Measurements from ENCODE around the gene PPP4R4.

PPP4R4 gene

GRCh38 chr14:94305620-94306019 is 131.5 kb downstream of the PPP4R4 start:
- no peak overlapping the region for H3K27ac Mint-ChIP-seq

GRCh38 chr14:94306047-94306978 is 132.2 kb downstream of the PPP4R4 start:
- Mint-ChIP-seq H3K4me1 (no peaks in the 10 kb centered on the region), H3K9me3 (peaks cover 7% of the 10 kb centered on the region), H3K27me3 (peaks cover 6% of the 10 kb centered on the region), H3K27ac (no peak overlapping the region), H3K4me3 (no peak overlapping the region), H3K36me3 (peaks cover 3% of the 10 kb centered on the region)
- ATAC-seq (ENCODE audit: low read depth) (no peak), DNase-seq (ENCODE audit: low spot score in 2 of 2) (no peak)

More at GRCh38 chr14:94305620-94306019, 131.5 kb downstream of the PPP4R4 start:
- Mint-ChIP-seq H3K27me3 (peaks cover 6% of the 10 kb centered on the region), H3K4me1 (no peaks in the 10 kb centered on the region), H3K9me3 (peaks cover 7% of the 10 kb centered on the region), H3K36me3 (peaks cover 3% of the 10 kb centered on the region), H3K4me3 (no peak overlapping the region)
- DNase-seq (ENCODE audit: low spot score in 2 of 2) = no peak
- ATAC-seq (ENCODE audit: low read depth) = no peak

- Mint-ChIP-seq H3K4me3 (no peak overlapping the region), H3K27me3 (peaks cover 6% of the 10 kb centered on the region), H3K27ac (no peak overlapping the region), H3K4me1 (no peaks in the 10 kb centered on the region), H3K36me3 (peaks cover 3% of the 10 kb centered on the region), H3K9me3 (peaks cover 7% of the 10 kb centered on the region)
- ATAC-seq (ENCODE audit: low read depth) (no peak), DNase-seq (ENCODE audit: low spot score in 2 of 2) (no peak)
Observed at GRCh38 chr14:94307410-94307992, 133.4 kb downstream of the PPP4R4 start.

GRCh38 chr14:94309721-94310120 is 135.6 kb downstream of the PPP4R4 start:
- H3K9me3 Mint-ChIP-seq = peaks cover 7% of the 10 kb centered on the region
- H3K36me3 Mint-ChIP-seq = peaks cover 3% of the 10 kb centered on the region
- no peak overlapping the region for H3K27ac Mint-ChIP-seq
- no peak overlapping the region for H3K4me3 Mint-ChIP-seq
- no peak for ATAC-seq (ENCODE audit: low read depth)
- DNase-seq (ENCODE audit: low spot score in 2 of 2) = no peak
- H3K4me1 Mint-ChIP-seq = no peaks in the 10 kb centered on the region
- H3K27me3 Mint-ChIP-seq = peaks cover 7% of the 10 kb centered on the region

GRCh38 chr14:94310248-94310647 is 136.1 kb downstream of the PPP4R4 start:
- Mint-ChIP-seq H3K9me3 (peaks cover 9% of the 10 kb centered on the region), H3K4me1 (no peaks in the 10 kb centered on the region), H3K27ac (no peak overlapping the region), H3K4me3 (no peak overlapping the region), H3K27me3 (peaks cover 7% of the 10 kb centered on the region), H3K36me3 (peaks cover 3% of the 10 kb centered on the region)
- no peak for ATAC-seq (ENCODE audit: low read depth)
- DNase-seq (ENCODE audit: low spot score in 2 of 2) = no peak

GRCh38 chr14:94312481-94313246 is 138.5 kb downstream of the PPP4R4 start:
- ATAC-seq (ENCODE audit: low read depth) (no peak), DNase-seq (ENCODE audit: low spot score in 2 of 2) (no peak)
- no peak overlapping the region for H3K4me3 Mint-ChIP-seq
- H3K36me3 Mint-ChIP-seq = peaks cover 3% of the 10 kb centered on the region
- H3K27ac Mint-ChIP-seq = no peak overlapping the region
- H3K9me3 Mint-ChIP-seq = peaks cover 9% of the 10 kb centered on the region
- H3K4me1 Mint-ChIP-seq = no peaks in the 10 kb centered on the region
- H3K27me3 Mint-ChIP-seq = peaks cover 7% of the 10 kb centered on the region

- H3K4me3 Mint-ChIP-seq = no peak overlapping the region
- no peak overlapping the region for H3K27ac Mint-ChIP-seq
- peaks cover 6% of the 10 kb centered on the region for H3K9me3 Mint-ChIP-seq
- DNase-seq (ENCODE audit: low spot score in 2 of 2) = no peak
- no peaks in the 10 kb centered on the region for H3K36me3 Mint-ChIP-seq
- ATAC-seq (ENCODE audit: low read depth) = no peak
- peaks cover 1% of the 10 kb centered on the region for H3K27me3 Mint-ChIP-seq
- no peaks in the 10 kb centered on the region for H3K4me1 Mint-ChIP-seq
Observed at GRCh38 chr14:94313991-94314655, 140.0 kb downstream of the PPP4R4 start.

GRCh38 chr14:94314890-94315289 is 140.8 kb downstream of the PPP4R4 start:
- DNase-seq (ENCODE audit: low spot score in 2 of 2) = no peak
- Mint-ChIP-seq H3K4me3 (no peak overlapping the region), H3K36me3 (no peaks in the 10 kb centered on the region), H3K9me3 (peaks cover 6% of the 10 kb centered on the region), H3K27me3 (peaks cover 1% of the 10 kb centered on the region), H3K4me1 (no peaks in the 10 kb centered on the region), H3K27ac (no peak overlapping the region)
- no peak for ATAC-seq (ENCODE audit: low read depth)

GRCh38 chr14:94316692-94317091 is 142.6 kb downstream of the PPP4R4 start:
- Mint-ChIP-seq H3K27me3 (peaks cover 1% of the 10 kb centered on the region), H3K4me1 (no peaks in the 10 kb centered on the region), H3K9me3 (peaks cover 6% of the 10 kb centered on the region), H3K36me3 (no peaks in the 10 kb centered on the region), H3K27ac (no peak overlapping the region), H3K4me3 (no peak overlapping the region)
- ATAC-seq (ENCODE audit: low read depth) = no peak
- DNase-seq (ENCODE audit: low spot score in 2 of 2) = no peak

- ATAC-seq (ENCODE audit: low read depth) (no peak), DNase-seq (ENCODE audit: low spot score in 2 of 2) (no peak)
- Mint-ChIP-seq H3K27ac (no peak overlapping the region), H3K9me3 (peaks cover 6% of the 10 kb centered on the region), H3K4me3 (no peak overlapping the region), H3K36me3 (no peaks in the 10 kb centered on the region), H3K4me1 (no peaks in the 10 kb centered on the region), H3K27me3 (peaks cover 1% of the 10 kb centered on the region)
Observed at GRCh38 chr14:94317259-94317658, 143.1 kb downstream of the PPP4R4 start.

- ATAC-seq (ENCODE audit: low read depth) = peak; percentile 53
- Mint-ChIP-seq H3K4me1 (no peaks in the 10 kb centered on the region), H3K36me3 (no peaks in the 10 kb centered on the region), H3K4me3 (no peak overlapping the region), H3K27ac (no peak overlapping the region), H3K9me3 (peaks cover 4% of the 10 kb centered on the region), H3K27me3 (no peaks in the 10 kb centered on the region)
- no peak for DNase-seq (ENCODE audit: low spot score in 2 of 2)
Observed at GRCh38 chr14:94320243-94320642, 146.1 kb downstream of the PPP4R4 start.

- Mint-ChIP-seq H3K27ac (no peak overlapping the region), H3K36me3 (no peaks in the 10 kb centered on the region), H3K4me3 (no peak overlapping the region), H3K4me1 (no peaks in the 10 kb centered on the region), H3K9me3 (peaks cover 2% of the 10 kb centered on the region), H3K27me3 (no peaks in the 10 kb centered on the region)
- DNase-seq (ENCODE audit: low spot score in 2 of 2) (no peak), ATAC-seq (ENCODE audit: low read depth) (no peak)
Observed at GRCh38 chr14:94321421-94322271, 147.5 kb downstream of the PPP4R4 start.

Data from memory B cell (primary cell).